Measurements from ENCODE around the gene GSE1.

DNA sequence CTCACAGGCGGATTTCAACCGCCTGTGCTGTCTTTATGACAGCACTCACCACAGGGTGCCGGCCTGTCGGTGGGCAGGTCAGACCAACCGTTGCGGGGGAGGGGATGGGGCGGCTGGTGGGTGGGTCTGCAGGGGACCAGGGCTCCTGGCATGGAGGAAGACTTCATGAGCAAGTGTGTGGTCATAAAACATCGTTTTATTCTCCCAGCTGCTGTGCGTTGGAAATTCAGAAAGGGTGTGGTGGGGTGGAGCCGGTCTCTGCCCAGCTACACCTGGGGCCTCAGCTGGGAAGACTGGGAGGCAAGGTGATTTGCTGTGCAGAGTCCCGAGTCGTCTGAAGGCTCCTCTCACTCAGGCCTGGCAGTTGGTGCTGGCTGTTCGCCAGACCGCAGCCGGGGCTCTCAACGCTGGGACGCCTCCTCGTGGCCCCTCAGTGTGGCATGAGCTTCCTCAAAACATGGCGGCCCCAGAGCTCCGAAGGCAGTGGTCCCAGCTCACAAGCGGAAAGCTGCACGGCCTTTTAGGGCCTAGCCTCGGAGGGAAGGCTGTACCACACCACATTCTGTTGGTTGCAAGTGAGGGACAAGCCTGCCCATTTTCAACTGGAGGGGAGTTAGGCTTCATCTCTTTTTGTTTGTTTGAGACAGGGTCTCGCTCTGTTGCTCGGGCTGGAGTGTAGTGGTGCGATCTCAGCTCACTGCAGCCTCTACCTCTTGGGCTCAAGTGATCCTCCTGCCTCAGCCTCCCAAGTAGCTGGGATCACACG, 45.8 kb upstream of the GSE1 start:
- TF ChIP-seq, protein P1, sequence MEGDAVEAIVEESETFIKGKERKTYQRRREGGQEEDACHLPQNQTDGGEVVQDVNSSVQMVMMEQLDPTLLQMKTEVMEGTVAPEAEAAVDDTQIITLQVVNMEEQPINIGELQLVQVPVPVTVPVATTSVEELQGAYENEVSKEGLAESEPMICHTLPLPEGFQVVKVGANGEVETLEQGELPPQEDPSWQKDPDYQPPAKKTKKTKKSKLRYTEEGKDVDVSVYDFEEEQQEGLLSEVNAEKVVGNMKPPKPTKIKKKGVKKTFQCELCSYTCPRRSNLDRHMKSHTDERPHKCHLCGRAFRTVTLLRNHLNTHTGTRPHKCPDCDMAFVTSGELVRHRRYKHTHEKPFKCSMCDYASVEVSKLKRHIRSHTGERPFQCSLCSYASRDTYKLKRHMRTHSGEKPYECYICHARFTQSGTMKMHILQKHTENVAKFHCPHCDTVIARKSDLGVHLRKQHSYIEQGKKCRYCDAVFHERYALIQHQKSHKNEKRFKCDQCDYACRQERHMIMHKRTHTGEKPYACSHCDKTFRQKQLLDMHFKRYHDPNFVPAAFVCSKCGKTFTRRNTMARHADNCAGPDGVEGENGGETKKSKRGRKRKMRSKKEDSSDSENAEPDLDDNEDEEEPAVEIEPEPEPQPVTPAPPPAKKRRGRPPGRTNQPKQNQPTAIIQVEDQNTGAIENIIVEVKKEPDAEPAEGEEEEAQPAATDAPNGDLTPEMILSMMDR (IDR thresholded peaks at IDR 0.05) = no peak
- TF ChIP-seq POLR2A (IDR thresholded peaks at IDR 0.05) = no peak
